ENCODE data around the gene BEST3. TPM values are rescaled to one million over a fixed set of nuclear protein-coding genes. Genes with fewer than 3 reads are reported as not detected.

Gene BEST3
- total RNA-seq, 1 donor = under 0.01 TPM

DNA sequence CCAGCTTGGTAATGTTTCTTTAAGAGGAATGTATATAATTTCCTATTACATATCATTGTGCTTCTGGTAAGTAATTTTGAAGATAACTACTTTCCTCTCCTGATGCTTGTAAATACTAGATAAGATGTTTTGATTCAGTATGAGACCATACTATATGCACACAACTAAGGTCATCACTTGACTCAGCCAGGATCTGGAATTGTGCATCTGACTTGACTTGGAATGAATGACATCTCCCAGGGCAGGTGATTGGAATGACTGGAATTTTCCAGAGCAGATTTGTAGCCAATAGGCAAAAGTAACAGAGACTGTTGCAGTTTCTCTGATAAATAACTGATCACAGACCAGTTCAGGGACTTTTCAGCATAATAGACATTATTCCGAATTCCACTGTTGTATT is 11.1 kb downstream of the BEST3 start:
- H3K4me1 ChIP-seq (ENCODE audit: insufficient read depth, low read length) = peaks cover 33% of the 10 kb centered on the region
- H3K36me3 ChIP-seq (ENCODE audit: insufficient read depth, low read length) = no peaks in the 10 kb centered on the region
- no peak overlapping the region for H2AFZ ChIP-seq (ENCODE audit: low read length)
- TF ChIP-seq, protein P1, sequence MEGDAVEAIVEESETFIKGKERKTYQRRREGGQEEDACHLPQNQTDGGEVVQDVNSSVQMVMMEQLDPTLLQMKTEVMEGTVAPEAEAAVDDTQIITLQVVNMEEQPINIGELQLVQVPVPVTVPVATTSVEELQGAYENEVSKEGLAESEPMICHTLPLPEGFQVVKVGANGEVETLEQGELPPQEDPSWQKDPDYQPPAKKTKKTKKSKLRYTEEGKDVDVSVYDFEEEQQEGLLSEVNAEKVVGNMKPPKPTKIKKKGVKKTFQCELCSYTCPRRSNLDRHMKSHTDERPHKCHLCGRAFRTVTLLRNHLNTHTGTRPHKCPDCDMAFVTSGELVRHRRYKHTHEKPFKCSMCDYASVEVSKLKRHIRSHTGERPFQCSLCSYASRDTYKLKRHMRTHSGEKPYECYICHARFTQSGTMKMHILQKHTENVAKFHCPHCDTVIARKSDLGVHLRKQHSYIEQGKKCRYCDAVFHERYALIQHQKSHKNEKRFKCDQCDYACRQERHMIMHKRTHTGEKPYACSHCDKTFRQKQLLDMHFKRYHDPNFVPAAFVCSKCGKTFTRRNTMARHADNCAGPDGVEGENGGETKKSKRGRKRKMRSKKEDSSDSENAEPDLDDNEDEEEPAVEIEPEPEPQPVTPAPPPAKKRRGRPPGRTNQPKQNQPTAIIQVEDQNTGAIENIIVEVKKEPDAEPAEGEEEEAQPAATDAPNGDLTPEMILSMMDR (IDR thresholded peaks at IDR 0.05; ENCODE audit: extremely low read depth, low read depth, low read length) = no peak
- peak overlapping the region; percentile 73 for H3K27ac ChIP-seq (ENCODE audit: low read depth, low read length)
- no peak overlapping the region for H3K4me3 ChIP-seq (ENCODE audit: insufficient read depth, low read length)
- no peaks in the 10 kb centered on the region for H4K20me1 ChIP-seq (ENCODE audit: insufficient read depth, low read length)
- DNase-seq (ENCODE audit: insufficient read length, low spot score, missing footprints) = no peak
- no peaks in the 10 kb centered on the region for H3K79me2 ChIP-seq (ENCODE audit: insufficient read depth, low read length)
- H3K9me3 ChIP-seq (ENCODE audit: low read depth, low read length) = no peaks in the 10 kb centered on the region
- H3K4me2 ChIP-seq (ENCODE audit: insufficient read depth, low read length) = no peak overlapping the region
- no peaks in the 10 kb centered on the region for H3K27me3 ChIP-seq (ENCODE audit: insufficient read depth, low read length)

DNA sequence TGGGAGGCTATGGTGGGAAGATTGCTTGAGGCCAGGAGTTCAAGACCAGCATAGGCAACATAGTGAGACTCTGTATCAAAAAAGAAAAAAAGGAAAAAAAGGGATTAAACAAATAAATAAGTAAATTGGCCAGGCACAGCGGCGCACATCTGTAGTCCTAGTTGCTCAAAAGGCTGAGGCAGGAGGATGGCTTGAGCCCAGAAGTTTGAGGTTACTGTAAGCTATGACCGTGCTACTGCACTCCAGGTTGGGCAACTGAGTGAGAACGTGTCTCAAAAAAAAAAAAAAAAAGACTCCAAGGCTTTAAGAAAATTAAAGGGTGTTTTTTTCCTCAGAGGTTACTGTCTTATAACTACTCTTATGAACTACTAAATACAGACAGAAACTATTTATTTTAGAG is 11.7 kb downstream of the BEST3 start:
- H2AFZ ChIP-seq (ENCODE audit: low read length) = no peak overlapping the region
- TF ChIP-seq, protein P1 (IDR thresholded peaks at IDR 0.05; ENCODE audit: extremely low read depth, low read depth, low read length) = no peak
- H4K20me1 ChIP-seq (ENCODE audit: insufficient read depth, low read length) = no peaks in the 10 kb centered on the region
- H3K27me3 ChIP-seq (ENCODE audit: insufficient read depth, low read length) = no peaks in the 10 kb centered on the region
- H3K4me1 ChIP-seq (ENCODE audit: insufficient read depth, low read length) = peaks cover 33% of the 10 kb centered on the region
- no peak overlapping the region for H3K4me3 ChIP-seq (ENCODE audit: insufficient read depth, low read length)
- H3K4me2 ChIP-seq (ENCODE audit: insufficient read depth, low read length) = no peak overlapping the region
- DNase-seq (ENCODE audit: insufficient read length, low spot score, missing footprints) = no peak
- no peaks in the 10 kb centered on the region for H3K36me3 ChIP-seq (ENCODE audit: insufficient read depth, low read length)
- no peaks in the 10 kb centered on the region for H3K79me2 ChIP-seq (ENCODE audit: insufficient read depth, low read length)
- H3K9me3 ChIP-seq (ENCODE audit: low read depth, low read length) = no peaks in the 10 kb centered on the region
- no peak overlapping the region for H3K27ac ChIP-seq (ENCODE audit: low read depth, low read length)

DNA sequence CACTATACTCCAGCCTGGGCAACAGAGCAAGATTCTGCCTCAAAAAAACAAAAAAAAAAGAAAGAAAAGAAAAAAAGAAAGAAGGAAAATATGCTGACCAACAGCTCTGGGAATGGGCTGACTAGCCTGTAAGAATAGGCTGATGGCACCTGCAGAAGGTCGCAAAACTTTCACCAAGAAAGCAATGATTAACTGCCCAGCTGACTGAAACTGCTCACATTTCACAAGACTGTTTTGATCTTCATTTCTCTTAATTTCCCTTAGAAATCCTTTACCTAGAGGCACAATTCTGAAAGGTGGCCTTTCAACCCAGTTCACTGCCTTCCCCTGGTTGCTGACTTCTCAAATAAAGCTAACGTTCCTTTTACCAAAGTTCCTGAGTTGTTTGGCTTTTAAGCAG is 12.4 kb downstream of the BEST3 start:
- no peak for DNase-seq (ENCODE audit: insufficient read length, low spot score, missing footprints)
- H3K4me1 ChIP-seq (ENCODE audit: insufficient read depth, low read length) = peaks cover 33% of the 10 kb centered on the region

DNA sequence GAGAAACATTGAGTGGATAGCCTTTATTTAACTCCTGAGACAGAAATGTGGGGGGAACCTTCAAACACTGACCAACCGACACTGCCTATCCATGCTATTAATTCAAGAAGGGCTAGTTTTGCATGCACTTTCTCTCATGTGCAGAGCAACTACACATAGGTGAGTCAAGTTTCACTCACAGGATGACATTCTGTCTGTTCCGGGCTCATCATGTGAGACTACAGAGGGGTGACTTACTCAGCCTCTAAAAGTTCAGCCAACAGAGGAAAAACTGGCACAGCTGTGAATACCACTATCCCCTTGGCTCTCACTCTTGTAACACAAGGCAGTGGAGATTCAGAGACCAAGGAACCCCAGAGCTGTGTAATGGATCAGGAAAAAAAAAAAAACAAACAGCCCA is 13.3 kb downstream of the BEST3 start:
- H3K4me2 ChIP-seq (ENCODE audit: insufficient read depth, low read length) = no peak overlapping the region
- H3K27me3 ChIP-seq (ENCODE audit: insufficient read depth, low read length) = no peaks in the 10 kb centered on the region
- no peaks in the 10 kb centered on the region for H3K36me3 ChIP-seq (ENCODE audit: insufficient read depth, low read length)
- H3K4me1 ChIP-seq (ENCODE audit: insufficient read depth, low read length) = peaks cover 33% of the 10 kb centered on the region
- no peaks in the 10 kb centered on the region for H3K9me3 ChIP-seq (ENCODE audit: low read depth, low read length)
- no peak overlapping the region for H2AFZ ChIP-seq (ENCODE audit: low read length)
- TF ChIP-seq, protein P1 (IDR thresholded peaks at IDR 0.05; ENCODE audit: extremely low read depth, low read depth, low read length) = no peak
- no peak overlapping the region for H3K4me3 ChIP-seq (ENCODE audit: insufficient read depth, low read length)
- no peaks in the 10 kb centered on the region for H4K20me1 ChIP-seq (ENCODE audit: insufficient read depth, low read length)
- DNase-seq (ENCODE audit: insufficient read length, low spot score, missing footprints) = no peak
- no peak overlapping the region for H3K27ac ChIP-seq (ENCODE audit: low read depth, low read length)
- no peaks in the 10 kb centered on the region for H3K79me2 ChIP-seq (ENCODE audit: insufficient read depth, low read length)

More for the DNA sequence above, 12.4 kb downstream of the BEST3 start:
- H4K20me1 ChIP-seq (ENCODE audit: insufficient read depth, low read length) = no peaks in the 10 kb centered on the region
- H3K79me2 ChIP-seq (ENCODE audit: insufficient read depth, low read length) = no peaks in the 10 kb centered on the region
- H3K36me3 ChIP-seq (ENCODE audit: insufficient read depth, low read length) = no peaks in the 10 kb centered on the region
- H3K27ac ChIP-seq (ENCODE audit: low read depth, low read length) = no peak overlapping the region
- H3K27me3 ChIP-seq (ENCODE audit: insufficient read depth, low read length) = no peaks in the 10 kb centered on the region
- no peaks in the 10 kb centered on the region for H3K9me3 ChIP-seq (ENCODE audit: low read depth, low read length)
- no peak overlapping the region for H2AFZ ChIP-seq (ENCODE audit: low read length)
- TF ChIP-seq, protein P1 (IDR thresholded peaks at IDR 0.05; ENCODE audit: extremely low read depth, low read depth, low read length) = no peak
- no peak overlapping the region for H3K4me3 ChIP-seq (ENCODE audit: insufficient read depth, low read length)
- H3K4me2 ChIP-seq (ENCODE audit: insufficient read depth, low read length) = no peak overlapping the region

All from osteoblast (primary cell).